Fibroblast of peridontal ligament (primary cell): ENCODE measurements around the gene FAM161A.
"Not testable (repeated sequence)": the region's sequence is repeated elsewhere in the genome, so short reads cannot be mapped to it uniquely, and the experiment has no call there.

Experiments used
- DNase-seq: peaks from one replicate; pipeline ENCODE4 v3.0.0-alpha.2; 2010; ENCODE audit errors: extremely low read depth

Gene FAM161A

GRCh38 chr2:61853847-61854563, at the start of gene FAM161A:
Gene FAM161A (minus strand): TSS chr2:61854060. CDS start chr2:61854041, 19 bp downstream.
- peak; percentile 78 for DNase-seq

GRCh38 chr2:61900281-61900680, 46.4 kb upstream of the FAM161A start:
- DNase-seq = no peak

GRCh38 chr2:61898810-61899209, 45.0 kb upstream of the FAM161A start:
- peak; percentile 53 for DNase-seq

- DNase-seq = peak; percentile 79
Measured at GRCh38 chr2:61888267-61889055, 34.6 kb upstream of the FAM161A start, which contains the start of gene CCT4. Gene CCT4 (minus strand): TSS chr2:61888656. CDS start chr2:61888507, 149 bp downstream.

GRCh38 chr2:61887717-61888266, 33.9 kb upstream of the FAM161A start:
- DNase-seq = peak; percentile 54

GRCh38 chr2:61885896-61886603, 32.2 kb upstream of the FAM161A start:
- no peak for DNase-seq

GRCh38 chr2:61882850-61883249, 29.0 kb upstream of the FAM161A start:
- DNase-seq = no peak

GRCh38 chr2:61879351-61879750, 25.5 kb upstream of the FAM161A start:
- DNase-seq = not testable (repeated sequence)

- no peak for DNase-seq
Measured at GRCh38 chr2:61878761-61879160, 24.9 kb upstream of the FAM161A start.

GRCh38 chr2:61877571-61878245, 23.8 kb upstream of the FAM161A start:
- DNase-seq = no peak

GRCh38 chr2:61876400-61876799, 22.5 kb upstream of the FAM161A start:
- DNase-seq = no peak

GRCh38 chr2:61866482-61867089, 12.7 kb upstream of the FAM161A start:
- not testable (repeated sequence) for DNase-seq

- no peak for DNase-seq
Measured at GRCh38 chr2:61862085-61862484, 8.2 kb upstream of the FAM161A start.

GRCh38 chr2:61857224-61857623, 3.4 kb upstream of the FAM161A start:
- no peak for DNase-seq

GRCh38 chr2:61855318-61855613, 1.4 kb upstream of the FAM161A start:
- DNase-seq = no peak

GRCh38 chr2:61854564-61855317, 881 bp upstream of the FAM161A start:
- peak; percentile 97 for DNase-seq

- DNase-seq = peak; percentile 6
Measured at GRCh38 chr2:61853086-61853846, 594 bp downstream of the FAM161A start.

GRCh38 chr2:61851270-61851669, 2.6 kb downstream of the FAM161A start:
- not testable (repeated sequence) for DNase-seq

GRCh38 chr2:61845320-61845719, 8.5 kb downstream of the FAM161A start:
- DNase-seq = no peak

- DNase-seq = peak; percentile 19
Measured at GRCh38 chr2:61841286-61841685, 12.6 kb downstream of the FAM161A start.
